DND-41 (cell line): Measurements from ENCODE around the gene KPNA1.
"Not testable (repeated sequence)": the region's sequence is repeated elsewhere in the genome, so short reads cannot be mapped to it uniquely, and the experiment has no call there.

Experiments used
- ATAC-seq: fragments of 200-7000 bp; cut with Tn5 transposase; 3 replicates; pipeline ENCODE4 v1.9.1; 2021; ENCODE audit warnings: low read depth; ENCODE audit not compliant: insufficient read depth
- DNase-seq: peaks from one replicate; pipeline ENCODE4 v3.0.0-alpha.2; 2020
- H2AFZ ChIP-seq: 2 replicates; pipeline ENCODE4 v1.6.0; 2012; ENCODE audit warnings: low read depth, low read length
- H3K27ac ChIP-seq: 2 replicates; pipeline ENCODE4 v1.5.1; 2012; ENCODE audit warnings: low read length, inconsistent platforms
- H3K27me3 ChIP-seq: fragments of 200-600 bp; sonication (generic); 2 replicates; pipeline ENCODE4 v1.6.0; 2012; ENCODE audit warnings: low read length, mild to moderate bottlenecking, inconsistent platforms; ENCODE audit not compliant: insufficient read depth, poor library complexity
- H3K36me3 ChIP-seq: 2 replicates; pipeline ENCODE4 v1.5.1; 2012; ENCODE audit warnings: low read length, inconsistent platforms; ENCODE audit not compliant: insufficient read depth
- H3K4me1 ChIP-seq: 2 replicates; pipeline ENCODE4 v1.5.1; 2012; ENCODE audit warnings: mild to moderate bottlenecking, low read length; ENCODE audit not compliant: insufficient read depth
- H3K4me2 ChIP-seq: 2 replicates; pipeline ENCODE4 v1.6.0; 2012; ENCODE audit warnings: mild to moderate bottlenecking, moderate library complexity, low read length, inconsistent platforms; ENCODE audit not compliant: insufficient read depth
- H3K4me3 ChIP-seq, 2 experiments: fragments of 200-600 bp in 1 of 2; shearing (Covaris generic) in 1 of 2; 2 replicates each; pipeline ENCODE4 v1.5.1; 2012 to 2016; ENCODE audit warnings: inconsistent platforms in 2 of 2, low read length in 2 of 2, mild to moderate bottlenecking in 2 of 2, low read depth in 1 of 2, moderate library complexity in 1 of 2
- H3K79me2 ChIP-seq: 2 replicates; pipeline ENCODE4 v1.6.0; 2012; ENCODE audit warnings: low read length, inconsistent platforms; ENCODE audit not compliant: insufficient read depth
- H3K9ac ChIP-seq: 2 replicates; pipeline ENCODE4 v1.6.0; 2012; ENCODE audit warnings: low read depth, mild to moderate bottlenecking, inconsistent platforms, low read length, moderate library complexity
- H3K9me3 ChIP-seq: 2 replicates; pipeline ENCODE4 v1.5.1; 2012; ENCODE audit warnings: low read length, moderate library complexity, mild to moderate bottlenecking, inconsistent platforms; ENCODE audit not compliant: insufficient read depth, severe bottlenecking
- H4K20me1 ChIP-seq: 2 replicates; pipeline ENCODE4 v1.6.0; 2012; ENCODE audit warnings: low read length; ENCODE audit not compliant: insufficient read depth
- EZH2 ChIP-seq: IDR thresholded peaks from 3 replicates; pipeline ENCODE4 v1.6.1; 2012; ENCODE audit warnings: borderline replicate concordance, low read depth, mild to moderate bottlenecking, moderate library complexity, low read length, inconsistent platforms; ENCODE audit not compliant: severe bottlenecking
- TF ChIP-seq, protein P1 (sequence below): IDR thresholded peaks from 2 replicates; pipeline ENCODE4 v1.5.1; 2012; ENCODE audit warnings: borderline replicate concordance, low read length, moderate library complexity, mild to moderate bottlenecking; ENCODE audit not compliant: poor library complexity, severe bottlenecking; ENCODE audit errors: extremely low read depth

Gene KPNA1

DNA sequence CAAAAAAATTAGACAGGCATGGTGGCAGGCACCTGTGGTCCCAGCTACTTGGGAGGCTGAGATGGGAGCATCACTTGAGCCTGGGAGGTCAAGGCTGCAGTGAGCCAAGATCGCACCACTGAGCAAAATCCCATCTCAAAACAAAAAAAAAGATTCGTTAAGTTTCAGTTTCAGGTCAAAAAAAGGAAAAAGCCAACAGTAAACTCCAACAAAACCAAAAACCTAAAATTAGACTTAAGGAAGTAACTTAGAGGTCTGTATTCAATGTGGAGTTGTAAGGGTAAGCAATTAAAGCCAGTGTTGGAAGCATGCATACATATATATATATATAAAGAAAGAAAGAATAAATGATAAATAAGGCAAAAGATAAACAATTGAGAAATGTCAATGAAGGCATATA lies 11.8 kb downstream of the KPNA1 start:
- H3K4me2 ChIP-seq: no peak overlapping the region
- peaks cover 7% of the 10 kb centered on the region; the same call in 1 of the 2 replicates for H3K4me1 ChIP-seq
- no peak overlapping the region for H3K27ac ChIP-seq
- H3K79me2 ChIP-seq: peaks cover 100% of the 10 kb centered on the region
- no peaks in the 10 kb centered on the region for H3K27me3 ChIP-seq
- H4K20me1 ChIP-seq: peaks cover 83% of the 10 kb centered on the region
- no peak overlapping the region for H2AFZ ChIP-seq
- 0 out of 2 replicates have a peak, but pooled peaks cover 3% of the 10 kb centered on the region for H3K36me3 ChIP-seq
- no peak overlapping the region for H3K4me3 ChIP-seq
- no peak for TF ChIP-seq EZH2
- TF ChIP-seq, protein P1, sequence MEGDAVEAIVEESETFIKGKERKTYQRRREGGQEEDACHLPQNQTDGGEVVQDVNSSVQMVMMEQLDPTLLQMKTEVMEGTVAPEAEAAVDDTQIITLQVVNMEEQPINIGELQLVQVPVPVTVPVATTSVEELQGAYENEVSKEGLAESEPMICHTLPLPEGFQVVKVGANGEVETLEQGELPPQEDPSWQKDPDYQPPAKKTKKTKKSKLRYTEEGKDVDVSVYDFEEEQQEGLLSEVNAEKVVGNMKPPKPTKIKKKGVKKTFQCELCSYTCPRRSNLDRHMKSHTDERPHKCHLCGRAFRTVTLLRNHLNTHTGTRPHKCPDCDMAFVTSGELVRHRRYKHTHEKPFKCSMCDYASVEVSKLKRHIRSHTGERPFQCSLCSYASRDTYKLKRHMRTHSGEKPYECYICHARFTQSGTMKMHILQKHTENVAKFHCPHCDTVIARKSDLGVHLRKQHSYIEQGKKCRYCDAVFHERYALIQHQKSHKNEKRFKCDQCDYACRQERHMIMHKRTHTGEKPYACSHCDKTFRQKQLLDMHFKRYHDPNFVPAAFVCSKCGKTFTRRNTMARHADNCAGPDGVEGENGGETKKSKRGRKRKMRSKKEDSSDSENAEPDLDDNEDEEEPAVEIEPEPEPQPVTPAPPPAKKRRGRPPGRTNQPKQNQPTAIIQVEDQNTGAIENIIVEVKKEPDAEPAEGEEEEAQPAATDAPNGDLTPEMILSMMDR: no peak
- H3K9me3 ChIP-seq: no peaks in the 10 kb centered on the region
- H3K9ac ChIP-seq: no peak overlapping the region
- no peak for ATAC-seq
- DNase-seq: no peak

DNA sequence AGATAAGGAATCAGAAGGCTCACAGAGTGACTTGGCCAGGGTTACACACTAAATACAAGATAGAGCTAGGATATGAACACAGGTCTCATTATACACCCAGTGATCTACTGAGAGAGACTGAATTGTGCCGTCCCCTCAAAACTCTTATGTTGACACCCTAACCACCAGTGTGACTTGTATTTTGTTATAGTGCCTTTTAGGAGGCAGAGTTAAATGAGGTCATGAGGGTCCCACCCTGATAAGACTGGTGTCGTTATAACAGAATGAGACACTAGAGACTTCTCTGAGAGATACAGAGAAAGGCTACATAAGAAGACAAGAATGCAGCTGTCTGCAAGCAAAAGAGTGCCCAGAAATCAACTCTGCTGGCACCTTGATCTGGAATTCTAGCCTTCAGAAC lies 12.6 kb downstream of the KPNA1 start:
- DNase-seq (no peak), ATAC-seq (no peak)
- H3K27me3 ChIP-seq: no peaks in the 10 kb centered on the region
- peaks cover 100% of the 10 kb centered on the region for H3K79me2 ChIP-seq
- no peak overlapping the region for H3K4me2 ChIP-seq
- peaks cover 10% of the 10 kb centered on the region; the same call in 1 of the 2 replicates for H3K4me1 ChIP-seq
- H3K9me3 ChIP-seq: no peaks in the 10 kb centered on the region
- TF ChIP-seq, protein P1: no peak
- no peak for TF ChIP-seq EZH2
- H3K36me3 ChIP-seq: 0 out of 2 replicates have a peak, but pooled peaks cover 3% of the 10 kb centered on the region
- H3K27ac ChIP-seq: no peak overlapping the region
- H3K9ac ChIP-seq: no peak overlapping the region
- H4K20me1 ChIP-seq: peaks cover 83% of the 10 kb centered on the region
- no peak overlapping the region for H3K4me3 ChIP-seq
- H2AFZ ChIP-seq: no peak overlapping the region

DNA sequence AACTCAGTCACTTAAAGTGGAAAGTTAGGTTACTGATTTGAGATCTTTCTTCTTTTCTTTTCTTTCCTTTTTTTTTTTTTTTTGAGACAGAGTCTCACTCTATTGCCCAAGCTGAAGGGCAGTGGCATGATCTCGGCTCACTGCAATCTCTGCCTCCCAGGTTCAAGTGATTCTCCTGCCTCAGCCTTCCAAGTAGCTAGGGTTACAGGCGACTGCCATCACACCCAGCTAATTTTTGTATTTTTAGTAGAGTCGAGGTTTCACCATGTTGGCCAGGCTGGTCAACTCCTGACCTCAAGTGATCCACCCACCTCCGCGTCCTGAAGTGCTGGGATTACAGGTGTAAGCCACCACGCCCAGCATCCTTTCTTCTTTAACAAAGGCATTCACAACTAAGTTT lies 13.8 kb downstream of the KPNA1 start:
- not testable (repeated sequence) for ATAC-seq, DNase-seq, H3K9ac ChIP-seq, H2AFZ ChIP-seq, H3K9me3 ChIP-seq, H3K4me2 ChIP-seq, H3K27ac ChIP-seq, H3K4me3 ChIP-seq, H3K4me1 ChIP-seq, H3K27me3 ChIP-seq
- H3K79me2 ChIP-seq: peaks cover 100% of the 10 kb centered on the region
- H4K20me1 ChIP-seq: peaks cover 86% of the 10 kb centered on the region
- peaks cover 12% of the 10 kb centered on the region for H3K36me3 ChIP-seq

DNA sequence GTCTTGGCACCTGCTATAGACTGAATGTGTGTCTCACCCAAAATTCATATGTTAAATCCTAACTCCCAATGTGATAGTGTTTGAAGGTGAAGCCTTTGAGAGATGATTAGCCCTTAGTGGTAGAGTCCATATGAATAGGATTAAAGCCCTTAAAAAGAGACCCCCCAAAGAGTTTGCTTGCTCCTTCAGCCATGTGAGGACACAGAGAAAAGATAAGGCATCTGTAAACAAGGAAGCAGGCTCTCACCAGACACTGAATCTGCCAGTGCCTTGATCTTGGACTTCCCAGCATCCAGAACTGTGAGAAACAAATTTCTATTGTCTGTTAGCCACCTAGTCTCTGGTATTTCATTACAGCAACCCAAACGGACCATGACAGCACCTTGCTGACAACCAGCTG lies 16.6 kb downstream of the KPNA1 start:
- Histone ChIP-seq H3K9me3 (no peaks in the 10 kb centered on the region), H3K27me3 (no peaks in the 10 kb centered on the region), H3K9ac (no peak overlapping the region), H3K4me2 (no peak overlapping the region), H2AFZ (no peak overlapping the region), H3K4me3 (no peak overlapping the region), H3K79me2 (peaks cover 100% of the 10 kb centered on the region), H3K36me3 (peaks cover 36% of the 10 kb centered on the region), H4K20me1 (peaks cover 64% of the 10 kb centered on the region), H3K27ac (no peak overlapping the region), H3K4me1 (peaks cover 10% of the 10 kb centered on the region; the same call in 1 of the 2 replicates)
- no peak for TF ChIP-seq EZH2
- TF ChIP-seq, protein P1: no peak
- ATAC-seq (no peak), DNase-seq (no peak)
